HL-60/S4 treated with phorbol 12-myristate 13-acetate at 8.2 ng/mL for 4 days and 3 days (cell line): ENCODE results near the gene BTBD16.

Source experiments
- in situ Hi-C: fragments of 300-500 bp; cut with MboI; formaldehyde crosslinking; loops from 2 replicates; pipeline ENCODE4 v1.15.0; 2022; ENCODE audit warnings: low sequenced_read_pairs

The BTBD16 gene

GRCh38 chr10:122362621-122363020 is 91.5 kb downstream of the BTBD16 start:
- in situ Hi-C loops = no loop called here

- in situ Hi-C loops = no loop called here
Observed at GRCh38 chr10:122363311-122363710, 92.2 kb downstream of the BTBD16 start.

GRCh38 chr10:122363722-122364463 is 92.8 kb downstream of the BTBD16 start:
- in situ Hi-C loops = no loop called here

- in situ Hi-C loops = no loop called here
Observed at GRCh38 chr10:122368502-122369254, 97.6 kb downstream of the BTBD16 start.

GRCh38 chr10:122373108-122373507 is 102.0 kb downstream of the BTBD16 start:
- in situ Hi-C loops = no loop called here

- in situ Hi-C loops = no loop called here
Observed at GRCh38 chr10:122373721-122374120, 102.6 kb downstream of the BTBD16 start.

GRCh38 chr10:122374237-122374858 is 103.3 kb downstream of the BTBD16 start, which contains the start of gene PLEKHA1:
TSS of gene PLEKHA1 (plus strand) at chr10:122374708. CDS start at chr10:122393201, 18,493 bp downstream.
- in situ Hi-C loops = no loop called here

GRCh38 chr10:122374859-122375678 is 104.0 kb downstream of the BTBD16 start:
- in situ Hi-C loops = no loop called here

GRCh38 chr10:122375679-122376160 is 104.6 kb downstream of the BTBD16 start:
- in situ Hi-C loops = no loop called here

GRCh38 chr10:122376364-122376961 is 105.4 kb downstream of the BTBD16 start:
- in situ Hi-C loops = no loop called here

- in situ Hi-C loops = no loop called here
Observed at GRCh38 chr10:122379041-122379440, 107.9 kb downstream of the BTBD16 start.

GRCh38 chr10:122379537-122379936 is 108.4 kb downstream of the BTBD16 start:
- in situ Hi-C loops = no loop called here

GRCh38 chr10:122380703-122381102 is 109.6 kb downstream of the BTBD16 start:
- in situ Hi-C loops = no loop called here

GRCh38 chr10:122381680-122382079 is 110.6 kb downstream of the BTBD16 start:
- in situ Hi-C loops = no loop called here

GRCh38 chr10:122386514-122386913 is 115.4 kb downstream of the BTBD16 start:
- in situ Hi-C loops = no loop called here

- in situ Hi-C loops = no loop called here
Observed at GRCh38 chr10:122387572-122387971, 116.5 kb downstream of the BTBD16 start.
